ENCODE measurements around the gene SLC2A13. TPM values are rescaled to one million over a fixed set of nuclear protein-coding genes. Genes with fewer than 3 reads are reported as not detected.

SLC2A13 gene
- total and polyA plus RNA-seq, 3 donors from 2014 or later, result 3.3 to 19.8 (median 18.0) TPM

DNA sequence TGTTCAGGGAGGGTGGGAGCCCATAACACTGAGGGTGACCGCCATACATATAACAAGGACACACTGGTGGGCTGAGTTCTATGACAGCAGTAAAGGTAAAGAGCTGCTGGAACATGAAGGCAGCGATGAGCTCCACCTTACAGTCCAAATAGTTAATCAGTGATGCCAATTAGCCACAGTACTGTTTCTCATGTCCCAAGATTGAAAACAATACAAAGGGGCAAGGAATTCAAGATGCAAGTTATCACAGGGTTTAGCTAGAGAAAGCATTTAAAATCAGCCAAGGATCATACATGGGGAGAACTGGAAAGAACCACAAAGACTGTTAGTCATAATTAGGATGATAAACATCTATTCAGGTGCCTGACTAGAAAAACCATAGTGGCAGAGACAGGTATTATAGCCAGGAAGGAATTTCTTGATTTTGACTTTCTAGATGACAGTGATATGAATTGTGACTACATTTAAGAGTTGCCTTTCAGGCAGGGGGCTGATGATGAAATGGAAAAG lies 221.2 kb downstream of the SLC2A13 start:
- no peak for TF ChIP-seq POLR2A (IDR thresholded peaks at IDR 0.05)
- TF ChIP-seq, protein P1, sequence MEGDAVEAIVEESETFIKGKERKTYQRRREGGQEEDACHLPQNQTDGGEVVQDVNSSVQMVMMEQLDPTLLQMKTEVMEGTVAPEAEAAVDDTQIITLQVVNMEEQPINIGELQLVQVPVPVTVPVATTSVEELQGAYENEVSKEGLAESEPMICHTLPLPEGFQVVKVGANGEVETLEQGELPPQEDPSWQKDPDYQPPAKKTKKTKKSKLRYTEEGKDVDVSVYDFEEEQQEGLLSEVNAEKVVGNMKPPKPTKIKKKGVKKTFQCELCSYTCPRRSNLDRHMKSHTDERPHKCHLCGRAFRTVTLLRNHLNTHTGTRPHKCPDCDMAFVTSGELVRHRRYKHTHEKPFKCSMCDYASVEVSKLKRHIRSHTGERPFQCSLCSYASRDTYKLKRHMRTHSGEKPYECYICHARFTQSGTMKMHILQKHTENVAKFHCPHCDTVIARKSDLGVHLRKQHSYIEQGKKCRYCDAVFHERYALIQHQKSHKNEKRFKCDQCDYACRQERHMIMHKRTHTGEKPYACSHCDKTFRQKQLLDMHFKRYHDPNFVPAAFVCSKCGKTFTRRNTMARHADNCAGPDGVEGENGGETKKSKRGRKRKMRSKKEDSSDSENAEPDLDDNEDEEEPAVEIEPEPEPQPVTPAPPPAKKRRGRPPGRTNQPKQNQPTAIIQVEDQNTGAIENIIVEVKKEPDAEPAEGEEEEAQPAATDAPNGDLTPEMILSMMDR (IDR thresholded peaks at IDR 0.05), result no peak
- H3K9me3 ChIP-seq, result no peaks in the 10 kb centered on the region
- H3K27me3 ChIP-seq, result no peaks in the 10 kb centered on the region
- intact Hi-C loops (cut with DNase I; ENCODE audit: low total_unique reads), result no loop called here
- H3K4me3 ChIP-seq, result no peak overlapping the region
- H3K4me1 ChIP-seq, result no peaks in the 10 kb centered on the region
- 96% methylated on average over 2 of the region's 2 CpGs for WGBS, 2 donors
- DNase-seq, result no peak
- H3K36me3 ChIP-seq (ENCODE audit: low read depth, missing control alignments), result no peaks in the 10 kb centered on the region
- H3K27ac ChIP-seq, result no peak overlapping the region

DNA sequence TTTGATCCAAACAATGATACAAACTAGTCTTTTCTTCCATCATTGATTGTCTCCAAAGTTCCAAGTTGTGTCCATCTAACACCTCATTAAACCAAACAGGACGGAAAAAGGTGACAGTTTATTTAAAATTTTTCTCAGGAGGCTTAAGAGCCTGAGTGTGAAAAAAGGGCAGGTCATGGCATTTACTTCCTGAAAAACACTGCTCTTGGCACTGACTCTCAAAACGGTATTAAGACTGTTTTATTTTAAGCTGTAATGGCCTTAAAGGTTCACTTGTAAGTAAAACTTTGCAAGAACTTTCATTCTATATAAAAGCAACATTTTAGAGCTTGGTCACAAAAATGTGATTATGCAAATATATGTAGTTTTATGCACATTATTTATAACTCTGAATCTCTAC lies 222.5 kb downstream of the SLC2A13 start:
- Histone ChIP-seq H3K27me3 (no peaks in the 10 kb centered on the region), H3K4me1 (no peaks in the 10 kb centered on the region), H3K4me3 (no peak overlapping the region), H3K9me3 (no peaks in the 10 kb centered on the region), H3K27ac (no peak overlapping the region), H3K36me3 (ENCODE audit: low read depth, missing control alignments) (no peaks in the 10 kb centered on the region)
- DNase-seq, result no peak
- WGBS, 2 donors, result 59 to 60% methylated on average over 2 of the region's 2 CpGs
- intact Hi-C loops (cut with DNase I; ENCODE audit: low total_unique reads), result no loop called here
- TF ChIP-seq, protein P1 (IDR thresholded peaks at IDR 0.05), result no peak
- TF ChIP-seq POLR2A (IDR thresholded peaks at IDR 0.05), result no peak

DNA sequence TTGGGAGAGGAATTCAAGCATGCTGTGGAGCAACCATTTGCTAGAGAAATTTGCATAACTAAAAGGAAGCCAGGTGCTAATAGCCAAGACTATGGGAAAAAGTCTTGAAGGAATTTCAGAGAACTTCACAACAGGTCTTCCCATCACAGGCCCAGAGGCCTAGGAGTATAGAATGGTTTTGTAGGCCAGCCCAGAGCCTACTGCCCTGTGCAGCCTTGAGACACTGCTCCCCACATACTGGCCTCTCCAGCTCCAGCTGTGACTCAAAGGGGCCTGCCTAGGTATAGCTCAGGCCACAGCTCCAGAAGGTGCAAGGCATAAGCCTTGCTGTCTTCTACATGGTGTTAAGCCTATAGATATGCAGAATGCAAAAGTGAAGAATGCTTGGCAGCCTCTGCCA lies 227.1 kb downstream of the SLC2A13 start:
- no peak for TF ChIP-seq POLR2A (IDR thresholded peaks at IDR 0.05)
- TF ChIP-seq, protein P1 (IDR thresholded peaks at IDR 0.05), result no peak
- Histone ChIP-seq H3K27me3 (no peaks in the 10 kb centered on the region), H3K36me3 (ENCODE audit: low read depth, missing control alignments) (no peaks in the 10 kb centered on the region), H3K9me3 (no peaks in the 10 kb centered on the region), H3K4me3 (no peak overlapping the region), H3K4me1 (no peaks in the 10 kb centered on the region), H3K27ac (no peak overlapping the region)
- intact Hi-C loops (cut with DNase I; ENCODE audit: low total_unique reads), result no loop called here
- DNase-seq, result no peak

DNA sequence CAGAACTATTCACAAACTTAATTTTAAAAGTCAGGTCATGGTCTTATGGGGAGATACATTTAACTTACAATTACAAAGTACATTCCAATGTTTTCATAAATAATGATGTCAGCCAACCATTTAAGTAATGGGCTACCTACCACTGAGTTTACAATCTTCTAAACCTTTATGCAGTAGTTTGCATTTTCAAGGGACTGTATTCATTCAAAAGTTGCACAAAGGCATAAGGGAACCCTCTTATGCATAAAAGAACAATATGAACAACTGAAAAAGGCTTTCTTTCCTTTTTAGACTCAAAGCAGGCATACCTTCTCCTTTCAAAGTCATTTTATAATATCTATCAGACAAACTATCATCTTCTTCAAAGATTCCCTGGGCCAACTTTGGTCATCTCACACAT lies 230.2 kb downstream of the SLC2A13 start:
- Histone ChIP-seq H3K4me3 (no peak overlapping the region), H3K27ac (no peak overlapping the region), H3K27me3 (no peaks in the 10 kb centered on the region), H3K36me3 (ENCODE audit: low read depth, missing control alignments) (no peaks in the 10 kb centered on the region), H3K4me1 (no peaks in the 10 kb centered on the region), H3K9me3 (no peaks in the 10 kb centered on the region)
- intact Hi-C loops (cut with DNase I; ENCODE audit: low total_unique reads), result no loop called here
- no peak for TF ChIP-seq POLR2A (IDR thresholded peaks at IDR 0.05)
- no peak for DNase-seq

DNA sequence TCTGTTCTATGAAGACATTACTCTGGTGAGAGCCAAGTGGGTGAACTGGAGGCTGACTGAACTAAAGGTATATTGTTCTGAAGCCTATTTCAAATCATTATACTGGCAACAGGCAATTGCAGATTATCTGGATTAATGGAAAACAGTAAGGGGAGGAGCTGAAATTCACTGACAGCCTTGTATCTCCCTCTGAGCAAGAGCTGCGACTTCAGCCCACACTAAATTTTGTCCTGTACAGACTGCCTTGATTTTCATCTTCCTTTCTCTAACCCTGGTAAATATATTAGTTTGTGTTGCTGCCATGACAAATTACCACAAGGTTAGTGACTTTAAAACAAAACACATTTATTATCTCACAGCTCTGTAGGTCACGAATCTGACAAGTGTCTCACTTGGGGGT lies 231.1 kb downstream of the SLC2A13 start:
- TF ChIP-seq POLR2A (IDR thresholded peaks at IDR 0.05), result no peak
- TF ChIP-seq, protein P1 (IDR thresholded peaks at IDR 0.05), result no peak
- H3K36me3 ChIP-seq (ENCODE audit: low read depth, missing control alignments), result no peaks in the 10 kb centered on the region
- WGBS, 2 donors, result 77 to 91% methylated on average over 2 of the region's 2 CpGs

More for the DNA sequence above, 231.1 kb downstream of the SLC2A13 start:
- intact Hi-C loops (cut with DNase I; ENCODE audit: low total_unique reads), result no loop called here
- Histone ChIP-seq H3K27ac (no peak overlapping the region), H3K27me3 (no peaks in the 10 kb centered on the region), H3K9me3 (no peaks in the 10 kb centered on the region), H3K4me3 (no peak overlapping the region), H3K4me1 (no peaks in the 10 kb centered on the region)
- no peak for DNase-seq

Data from testis (tissue), 3 donors.